Measurements from ENCODE around the gene CLECL1.
A peak's percentile ranks its signal among the peaks of the same experiment; 100 is the strongest.
"Not testable (repeated sequence)": the region's sequence is repeated elsewhere in the genome, so short reads cannot be mapped to it uniquely, and the experiment has no call there.

The CLECL1 gene

DNA sequence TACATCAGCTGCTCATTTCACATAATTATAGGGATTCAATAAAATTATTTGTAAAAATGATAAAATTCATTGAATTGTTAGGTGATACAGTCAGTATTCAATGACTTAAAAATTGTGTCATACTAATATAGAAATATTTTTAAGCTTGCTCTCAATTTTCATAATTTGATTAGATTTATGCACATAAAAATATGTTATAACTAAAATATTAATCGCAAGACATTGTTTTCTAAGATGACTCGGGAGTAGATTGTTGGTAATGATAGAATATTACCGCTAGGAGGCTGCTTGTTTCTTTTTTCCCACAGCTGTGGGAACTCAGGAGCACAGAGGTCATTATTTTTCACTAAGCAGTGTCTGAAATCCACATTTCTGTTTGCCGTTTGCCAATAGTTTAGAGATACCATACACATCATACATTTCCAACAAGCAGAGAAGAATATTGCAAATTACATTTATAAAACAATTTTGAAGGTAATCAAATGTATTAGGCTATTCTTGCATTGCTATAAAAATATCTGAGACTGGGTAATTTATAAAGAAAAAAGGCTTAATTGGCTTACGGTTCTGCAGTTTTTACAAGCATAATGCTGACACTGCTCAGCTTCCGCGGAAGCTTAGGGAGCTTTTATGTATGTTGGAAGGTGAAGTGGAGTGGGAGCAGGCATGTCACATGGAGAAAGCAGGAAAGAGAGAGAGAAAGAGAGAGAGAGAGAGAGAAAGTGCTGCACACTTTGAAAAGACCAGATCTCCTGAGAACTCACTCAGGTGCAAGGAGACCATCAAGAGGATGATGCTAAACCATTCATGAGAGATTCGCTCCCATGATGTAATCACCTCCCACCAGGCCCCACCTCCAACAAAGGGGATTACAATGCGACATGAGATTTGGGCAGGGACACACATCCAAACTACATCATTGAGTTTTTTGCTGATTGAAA is 18.6 kb upstream of the CLECL1 start:
- DNase-seq, result peak; percentile 65

DNA sequence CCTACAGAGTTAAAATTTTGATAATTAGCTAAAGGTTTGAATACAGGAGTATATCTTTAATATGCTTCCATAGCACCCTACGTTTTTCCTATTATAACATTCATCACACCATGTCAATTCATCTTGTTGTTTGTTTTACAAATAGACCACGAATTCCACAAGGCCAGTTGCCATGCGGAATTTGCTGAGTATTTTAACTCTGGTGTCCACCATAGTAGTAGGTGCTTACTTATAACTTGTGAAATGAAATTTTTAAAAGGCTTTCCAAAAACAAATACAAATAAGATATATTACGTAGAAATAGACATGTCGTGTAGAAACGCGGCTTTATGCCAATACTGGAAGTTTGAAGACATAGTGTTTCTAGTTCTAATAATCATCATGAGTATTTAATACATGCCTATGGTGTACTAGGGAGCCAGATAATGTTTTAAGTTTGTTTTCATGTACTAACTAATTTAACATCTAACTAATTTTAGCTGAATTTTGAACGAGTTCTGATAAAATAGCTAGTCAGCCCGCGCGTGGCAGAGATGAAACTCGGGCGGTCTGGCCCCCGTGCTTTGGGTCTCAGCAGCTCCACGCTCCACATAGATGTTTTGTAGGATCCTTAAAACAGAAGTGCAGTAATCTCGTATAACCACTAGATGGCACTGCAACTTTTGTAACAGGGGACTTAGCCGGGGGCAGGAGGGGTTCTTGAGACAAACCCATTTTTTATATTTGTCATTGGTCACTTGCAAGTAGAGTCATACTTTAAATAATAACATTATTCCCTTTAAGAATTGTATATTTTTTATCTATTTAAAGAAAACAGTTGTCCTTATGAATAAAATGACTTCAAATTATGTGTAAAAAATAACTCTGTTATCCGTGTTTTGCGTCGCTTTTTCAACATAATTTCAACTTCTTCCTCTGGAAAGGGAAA is 17.6 kb upstream of the CLECL1 start:
- DNase-seq, result peak; percentile 83

DNA sequence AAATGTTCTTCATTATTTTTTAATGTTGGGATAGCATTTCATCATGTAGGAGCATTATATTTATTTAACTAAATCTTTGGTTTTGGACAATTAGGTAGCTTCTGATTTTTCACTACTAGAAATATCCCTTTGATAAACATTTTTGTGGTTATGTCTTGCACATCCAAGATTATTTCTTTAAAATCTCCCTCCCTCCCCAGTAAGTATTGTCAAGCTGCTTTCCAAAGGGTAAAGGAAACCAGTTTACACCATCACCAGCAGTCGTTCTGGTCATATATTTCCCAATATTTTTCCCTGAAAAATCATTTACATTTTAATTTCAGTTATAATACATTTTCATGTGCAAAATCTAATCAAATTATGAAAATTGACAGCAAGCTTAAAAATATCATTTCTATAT is 16.7 kb upstream of the CLECL1 start:
- no peak for DNase-seq

DNA sequence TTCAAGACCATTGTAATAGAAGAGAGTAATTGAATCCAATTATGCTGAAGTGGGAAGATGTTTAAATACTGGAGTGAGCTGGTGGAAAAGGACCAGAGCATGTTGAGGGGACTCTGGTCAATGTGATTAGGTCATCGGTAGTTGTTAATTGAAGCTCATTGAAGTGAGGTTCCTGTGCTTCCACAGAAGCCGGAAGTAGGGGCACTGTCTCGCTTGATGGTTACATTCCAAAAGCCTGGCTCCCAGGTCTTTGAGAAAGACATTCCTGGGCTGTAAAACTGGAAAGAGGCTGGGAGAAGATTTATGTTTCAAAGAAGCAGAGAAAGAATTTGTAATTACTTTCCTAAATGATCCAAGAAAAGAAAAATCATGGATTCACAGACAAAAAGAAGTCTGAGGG is 12.3 kb upstream of the CLECL1 start:
- no peak for DNase-seq

DNA sequence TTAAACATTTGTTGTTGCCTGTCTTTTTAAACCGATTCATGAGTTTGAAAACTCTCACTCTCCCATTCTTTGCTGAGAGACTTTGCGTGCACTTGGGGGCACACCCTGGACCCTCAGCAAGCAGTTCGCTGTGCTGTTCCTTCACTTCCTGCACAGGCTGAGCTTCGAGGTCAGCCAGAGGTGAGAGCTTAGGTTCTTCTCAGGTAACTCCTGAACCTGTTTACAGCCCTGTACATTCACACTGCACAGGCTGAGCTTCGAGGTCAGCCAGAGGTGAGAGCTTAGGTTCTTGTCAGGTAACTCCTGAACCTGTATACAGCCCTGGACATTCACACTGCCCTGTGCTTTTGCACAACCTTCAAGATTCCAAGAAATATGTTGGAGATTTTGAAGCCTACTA is 9.8 kb upstream of the CLECL1 start:
- DNase-seq, result no peak

DNA sequence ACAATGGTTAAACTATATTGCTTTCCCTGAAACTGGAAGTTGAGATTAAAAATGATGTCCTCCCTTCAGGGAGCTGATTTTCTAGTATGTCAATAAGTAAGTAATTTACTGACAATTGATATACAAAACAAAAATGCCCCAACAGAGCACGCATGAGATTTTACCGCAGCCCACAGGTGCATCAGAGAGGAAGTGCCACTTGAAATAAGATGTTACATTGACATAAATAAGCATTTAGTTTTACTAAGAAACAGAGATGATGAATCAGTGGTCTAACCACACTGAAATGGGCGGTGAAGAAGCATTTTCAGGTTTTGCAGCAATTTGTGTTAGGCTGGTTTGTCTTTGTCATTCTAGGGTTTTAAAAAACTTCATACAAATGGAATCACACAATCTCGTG is 8.8 kb upstream of the CLECL1 start:
- DNase-seq, result peak; percentile 31

DNA sequence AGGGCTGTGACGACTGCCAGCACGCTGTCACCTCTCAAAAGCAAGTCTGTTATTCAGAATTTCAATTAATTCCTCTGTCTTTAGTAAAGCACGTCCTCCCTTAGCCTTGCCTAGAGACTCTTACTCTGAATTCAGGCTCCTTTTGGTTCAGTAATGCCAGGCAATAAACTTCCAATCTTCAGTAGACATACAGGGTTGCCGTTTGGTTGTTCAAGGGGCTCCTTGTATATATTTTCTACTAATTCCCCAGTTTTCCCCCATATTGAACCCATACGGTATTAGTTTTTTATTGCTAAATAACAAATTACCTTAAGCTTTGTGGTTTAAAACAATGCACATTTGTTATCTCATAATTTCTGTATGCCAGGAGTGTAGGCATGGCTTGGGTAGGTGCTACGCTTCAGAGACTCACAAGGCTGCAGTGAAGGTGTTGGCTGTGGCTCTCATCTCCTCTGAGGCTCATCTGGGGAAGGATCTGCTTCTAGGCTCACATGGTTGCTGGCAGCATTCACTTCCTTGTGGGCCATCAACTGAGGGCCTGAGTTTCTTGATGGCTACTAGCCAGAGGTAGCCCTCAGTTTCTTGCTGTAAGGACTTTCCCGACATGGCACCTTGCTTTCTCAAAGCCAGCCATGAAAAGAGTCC is 7.3 kb upstream of the CLECL1 start:
- DNase-seq, result no peak

DNA sequence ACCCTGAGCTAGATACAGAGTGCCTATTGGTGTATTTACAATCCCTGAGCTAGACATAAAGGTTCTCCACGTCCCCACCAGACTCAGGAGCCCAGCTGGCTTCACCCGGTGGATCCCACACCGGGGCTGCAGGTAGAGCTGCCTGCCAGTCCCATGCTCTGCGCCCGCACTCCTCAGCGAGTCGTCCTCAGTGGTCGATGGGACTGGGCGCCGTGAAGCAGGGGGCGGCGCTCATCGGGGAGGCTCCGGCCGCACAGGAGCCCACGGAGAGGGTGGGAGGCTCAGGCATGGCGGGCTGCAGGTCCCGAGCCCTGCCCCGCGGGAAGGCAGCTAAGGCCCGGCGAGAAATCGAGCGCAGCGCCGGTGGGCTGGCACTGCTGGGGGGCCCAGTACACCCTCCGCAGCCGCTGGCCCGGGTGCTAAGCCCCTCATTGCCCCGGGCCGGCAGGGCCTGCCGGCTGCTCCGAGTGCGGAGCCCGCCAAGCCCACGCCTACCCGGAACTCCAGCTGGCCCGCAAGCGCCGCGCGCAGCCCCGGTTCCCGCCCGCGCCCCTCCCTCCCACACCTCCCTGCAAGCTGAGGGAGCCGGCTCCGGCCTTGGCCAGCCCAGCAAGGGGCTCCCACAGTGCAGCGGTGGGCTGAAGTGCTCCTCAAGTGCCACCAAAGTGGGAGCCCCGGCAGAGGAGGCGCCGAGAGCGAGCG is 6.7 kb upstream of the CLECL1 start:
- DNase-seq, result not testable (repeated sequence)

DNA sequence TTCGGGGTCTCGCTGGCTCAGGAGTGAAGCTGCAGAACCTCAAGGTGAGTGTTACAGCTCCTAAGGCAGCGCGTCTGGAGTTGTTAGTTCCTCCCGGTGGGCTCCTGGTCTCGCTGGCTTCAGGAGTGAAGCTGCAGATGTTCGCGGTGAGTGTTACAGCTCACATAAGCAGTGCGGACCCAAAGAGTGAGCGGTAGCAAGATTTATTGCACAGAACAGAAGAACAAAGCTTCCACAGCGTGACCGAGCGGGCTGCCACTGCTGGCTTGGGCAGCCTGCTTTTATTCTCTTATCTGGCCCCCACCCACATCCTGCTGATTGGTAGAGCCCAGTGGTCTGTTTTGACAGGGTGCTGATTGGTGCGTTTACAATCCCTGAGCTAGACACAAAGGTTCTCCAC is 6.0 kb upstream of the CLECL1 start:
- DNase-seq, result not testable (repeated sequence)

DNA sequence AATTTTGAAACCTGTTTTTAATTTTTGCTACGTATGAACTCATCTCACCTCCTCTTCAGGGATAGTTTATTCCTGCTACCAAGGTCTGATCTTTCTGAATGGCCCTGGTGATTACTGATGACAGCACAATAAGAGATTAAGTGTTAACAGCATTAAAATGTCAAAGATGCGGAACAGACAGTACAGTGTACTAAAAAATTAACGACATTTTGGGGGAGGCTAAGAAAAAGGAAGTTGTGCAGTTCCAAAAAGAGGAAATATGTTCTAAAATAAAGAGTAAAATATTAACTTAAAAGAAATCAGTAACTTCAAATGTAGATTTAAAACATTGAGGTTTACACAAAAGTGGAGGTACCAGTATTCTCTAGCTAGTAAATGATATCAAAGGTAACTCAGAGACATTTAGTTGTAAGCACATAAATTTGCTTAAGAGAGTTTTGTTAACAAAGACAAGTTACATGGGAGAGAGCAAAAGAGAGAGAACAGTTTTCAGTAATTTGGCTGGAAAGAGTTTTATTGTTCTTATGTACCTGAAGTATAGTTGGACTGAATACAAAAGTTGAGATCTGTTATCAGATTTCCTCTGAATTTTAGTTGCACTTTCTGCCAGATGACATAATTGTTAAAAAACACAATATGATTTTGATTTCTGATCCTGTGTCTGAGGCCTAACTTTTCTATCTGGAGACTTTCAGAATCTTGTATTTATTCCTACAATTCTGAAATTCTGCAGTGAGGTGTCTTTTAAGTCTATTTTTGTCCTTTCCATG is 4.2 kb upstream of the CLECL1 start:
- peak; percentile 65 for DNase-seq

DNA sequence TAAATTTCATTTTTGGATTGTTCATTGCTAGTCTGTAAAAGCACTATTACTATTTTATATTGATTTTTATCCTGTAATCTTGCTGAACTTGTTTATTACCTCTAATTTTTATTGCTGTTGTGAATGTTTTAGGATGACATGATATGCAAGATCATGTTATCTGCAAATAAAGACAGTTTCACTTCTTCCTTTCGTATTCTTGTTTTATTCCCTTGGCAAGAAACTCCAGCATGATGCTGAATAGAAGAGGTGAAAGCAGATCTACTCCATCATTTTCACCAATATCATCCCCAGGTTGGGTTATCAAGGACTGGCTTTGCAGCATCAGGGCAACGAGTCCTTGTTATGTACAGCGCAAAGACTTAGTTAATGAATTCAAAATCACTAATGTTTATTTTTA is 2.7 kb upstream of the CLECL1 start:
- peak; percentile 43 for DNase-seq

DNA sequence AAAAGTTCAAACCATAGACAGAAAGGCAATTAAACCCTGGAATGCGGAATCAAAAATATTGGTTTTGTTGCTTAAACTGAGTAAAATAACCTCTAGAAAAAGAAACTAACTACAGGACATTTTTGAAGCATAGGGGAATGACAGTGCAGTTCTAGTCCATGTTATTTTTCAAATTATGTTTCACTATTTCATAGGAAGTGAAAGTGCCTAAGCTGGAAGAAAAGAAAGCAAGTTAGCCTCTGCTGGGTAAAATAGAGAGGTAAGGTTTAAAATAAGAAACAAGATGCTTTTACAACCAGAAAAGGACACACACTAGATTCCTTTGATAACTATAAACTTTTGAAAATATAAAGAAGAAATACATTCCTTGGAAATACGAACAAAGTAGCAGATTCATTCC is 1.1 kb downstream of the CLECL1 start:
- peak; percentile 79 for DNase-seq

DNA sequence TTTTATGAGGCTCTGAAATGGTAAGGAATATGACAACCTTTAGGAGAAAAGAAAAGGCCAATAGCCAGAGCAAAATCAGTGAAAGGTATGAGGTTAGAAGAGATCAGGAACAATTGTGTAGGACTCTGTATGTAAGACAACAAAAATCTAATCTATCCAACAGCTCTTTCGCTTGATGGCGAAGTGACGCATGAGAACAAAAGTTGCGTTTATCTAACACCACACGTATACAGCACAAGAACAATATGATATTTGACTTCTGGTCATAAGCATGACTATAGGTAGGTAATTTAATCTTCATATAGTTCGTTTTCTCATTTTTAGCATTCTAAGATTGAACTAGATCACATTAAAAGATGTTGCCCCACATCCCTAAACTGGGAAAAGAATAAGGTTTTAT is 1.5 kb downstream of the CLECL1 start:
- no peak for DNase-seq

DNA sequence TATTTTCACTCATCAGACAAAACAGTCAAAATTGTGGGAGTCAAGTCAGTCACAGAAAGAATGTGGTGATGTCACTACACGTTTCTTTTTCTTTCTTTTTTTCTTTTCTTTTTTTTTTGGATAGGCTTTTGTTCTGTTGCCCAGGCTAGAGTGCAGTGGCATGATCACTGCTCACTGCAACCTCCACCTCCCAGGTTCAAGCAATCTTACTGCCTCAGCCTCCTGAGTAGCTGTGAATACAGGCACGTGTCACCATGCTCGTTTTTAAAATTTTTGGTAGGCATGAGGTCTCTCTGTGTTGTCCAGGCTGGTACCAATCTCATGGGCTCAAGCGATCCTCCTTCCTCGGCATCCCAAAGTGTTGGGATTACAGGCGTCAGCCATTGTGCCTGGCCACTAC is 2.3 kb downstream of the CLECL1 start:
- no peak for DNase-seq

DNA sequence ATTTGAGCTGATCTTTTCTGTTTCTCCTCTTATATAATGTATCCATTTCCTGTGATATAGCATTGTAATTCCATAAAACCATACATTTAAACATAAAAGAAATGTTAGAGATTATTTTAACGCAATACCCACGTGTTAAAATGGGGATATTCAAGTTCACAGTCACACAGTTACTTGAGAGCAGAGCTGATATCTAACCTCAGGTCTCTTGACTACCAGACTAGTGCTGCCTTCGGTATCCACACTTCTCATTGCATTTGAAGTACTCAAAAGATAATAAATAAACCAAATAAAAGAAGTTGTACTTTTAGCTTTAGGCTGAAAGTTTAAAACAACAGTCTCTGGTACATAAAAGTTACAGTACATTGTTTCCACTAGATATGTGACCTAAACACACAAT is 2.9 kb downstream of the CLECL1 start:
- no peak for DNase-seq

DNA sequence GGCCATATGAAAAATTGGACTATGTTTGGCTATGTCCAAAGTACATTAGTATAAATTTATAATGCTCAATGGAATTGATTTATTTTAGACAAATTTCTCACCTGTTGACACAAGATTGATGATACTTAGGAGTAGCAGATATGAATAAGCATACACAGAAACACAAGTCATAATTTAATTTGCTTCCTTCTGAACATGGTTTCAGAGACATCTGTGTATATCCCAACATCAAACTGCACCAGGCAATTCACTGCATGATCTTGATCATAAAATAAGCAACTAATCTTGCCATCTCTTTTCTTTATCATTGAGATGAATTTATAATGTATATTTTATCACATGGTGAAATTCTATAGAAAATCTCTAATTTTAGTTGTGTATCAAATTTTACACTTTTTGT is 3.8 kb downstream of the CLECL1 start:
- DNase-seq, result no peak

DNA sequence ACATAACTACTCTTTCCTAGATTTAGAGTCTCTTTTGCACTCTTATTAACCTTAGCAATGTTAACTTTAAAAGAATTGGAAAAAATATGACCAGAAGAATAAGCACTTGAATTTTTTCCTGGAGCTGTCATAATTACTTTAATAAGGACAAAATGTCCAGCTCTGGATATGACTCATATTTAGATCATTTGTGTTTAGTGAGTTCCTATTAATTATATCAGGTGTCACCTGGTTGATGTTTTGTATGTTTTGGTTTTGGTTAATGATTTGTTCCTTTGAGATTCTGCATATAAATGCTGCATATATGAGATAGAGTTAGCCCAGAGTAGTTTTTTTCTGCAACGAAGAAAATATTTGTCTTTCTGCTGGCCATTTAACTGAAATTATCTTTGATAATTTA is 5.1 kb downstream of the CLECL1 start:
- no peak for DNase-seq

DNA sequence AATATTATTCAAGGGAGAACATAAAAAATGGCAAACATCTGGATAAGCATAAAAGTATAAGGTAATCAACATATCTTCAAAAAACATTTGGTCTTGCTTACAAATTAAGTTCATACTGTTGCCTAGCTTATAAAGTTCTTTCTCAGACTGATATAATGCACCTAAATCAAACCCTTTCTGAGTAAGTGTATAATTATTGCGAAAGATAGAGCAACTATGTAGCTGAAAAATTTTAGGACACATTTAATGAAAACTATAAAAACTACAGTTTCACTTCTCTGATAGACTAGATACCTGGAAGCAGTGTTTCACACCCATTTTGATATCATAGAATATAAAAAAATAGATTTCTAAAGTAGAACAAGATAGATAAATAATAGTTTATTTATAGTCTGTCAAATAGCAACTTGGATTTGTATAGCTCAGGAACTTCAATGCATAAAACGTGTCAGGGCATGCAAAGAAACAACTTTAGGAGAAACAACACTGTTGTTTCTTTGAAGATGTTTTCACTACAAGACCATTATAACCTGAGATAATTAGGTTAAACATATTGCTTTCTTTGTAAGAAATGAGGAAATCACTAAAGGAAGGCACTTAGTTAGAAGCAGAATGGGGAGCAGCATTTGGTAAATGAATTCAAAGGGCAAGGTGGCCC is 7.6 kb downstream of the CLECL1 start:
- no peak for DNase-seq

DNA sequence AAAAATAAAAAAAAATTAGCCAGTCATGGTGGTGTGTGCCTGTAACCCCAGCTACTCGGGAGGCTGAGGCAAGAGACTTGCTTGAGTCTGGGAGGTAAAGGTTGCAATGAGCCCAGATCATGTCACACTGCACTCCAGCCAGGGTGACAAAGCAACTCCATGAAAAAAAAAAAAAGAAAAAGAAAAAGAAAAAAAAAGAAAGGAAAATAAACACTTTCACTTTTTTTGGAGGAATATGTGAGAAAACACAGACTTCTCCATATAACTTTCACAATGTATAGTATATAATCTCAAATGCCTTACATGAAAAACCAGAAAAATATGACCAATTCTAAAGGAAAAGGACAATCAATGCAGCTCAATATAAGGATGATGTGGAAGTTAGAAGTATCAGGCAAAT is 8.9 kb downstream of the CLECL1 start:
- no peak for DNase-seq

DNA sequence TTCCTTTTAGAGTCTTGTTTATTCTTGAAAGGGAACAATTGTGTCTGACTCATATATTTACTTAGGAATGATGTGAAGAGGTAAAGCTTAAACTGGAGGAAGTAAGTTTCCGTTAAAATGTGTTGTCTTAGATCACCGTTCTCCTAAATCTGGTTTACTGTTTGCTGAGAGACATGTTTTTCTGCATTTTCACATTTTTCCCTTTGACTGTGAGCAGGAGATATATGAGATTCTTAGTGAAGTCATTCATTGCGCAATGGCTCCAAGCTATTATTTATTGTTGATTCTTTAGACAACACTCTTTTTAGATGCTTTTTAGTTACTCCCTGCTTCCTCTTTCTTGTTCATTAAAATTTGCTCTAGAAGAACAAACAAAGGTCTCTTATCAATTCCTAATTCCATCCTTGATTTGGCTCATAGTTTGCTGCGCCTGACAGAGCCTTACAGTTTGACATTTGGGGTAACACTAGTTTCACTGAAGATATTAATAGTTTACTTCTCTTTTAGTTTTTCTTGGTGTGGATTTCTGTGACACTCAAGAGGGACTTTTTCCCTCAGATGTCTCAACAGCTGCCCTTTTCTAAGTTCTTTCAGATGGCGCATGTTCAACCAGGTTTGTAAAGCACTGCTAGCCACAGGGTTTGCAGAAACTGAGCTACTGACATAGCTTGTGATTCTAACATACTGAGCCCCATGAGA is 11.4 kb downstream of the CLECL1 start:
- peak; percentile 83 for DNase-seq

DNA sequence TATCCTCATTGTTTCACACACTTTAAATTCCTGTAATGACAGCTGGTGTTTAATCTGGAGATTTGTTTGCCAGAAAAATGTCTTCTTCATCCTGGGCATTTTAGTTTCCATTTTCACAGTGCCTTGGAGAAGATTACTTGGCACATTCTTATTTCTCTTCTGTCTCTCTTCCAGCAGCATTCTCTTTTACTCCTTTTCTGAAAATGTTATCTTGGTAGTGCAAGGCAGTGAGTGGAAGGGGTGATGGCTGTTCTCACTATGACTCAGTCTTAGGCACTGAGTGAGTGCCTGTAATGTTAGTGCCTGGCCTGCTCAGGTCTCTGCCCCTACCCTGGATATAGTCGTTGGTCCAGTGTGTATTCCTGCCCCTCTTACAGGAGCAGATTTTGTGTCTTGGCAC is 13.1 kb downstream of the CLECL1 start:
- no peak for DNase-seq

Data from suppressor macrophage treated with lipopolysaccharide for 4 hours (primary cell).